Fibroblast of pulmonary artery (primary cell): Measurements from ENCODE around the gene CCNY.

ENCODE experiments used
- DNase-seq: peaks from one replicate; pipeline ENCODE4 v3.0.0-alpha.2; 2010; ENCODE audit warnings: low read depth
- H3K4me3 ChIP-seq: replicated peaks from 2 replicates; pipeline ENCODE4 v1.5.1; 2011; ENCODE audit warnings: low read depth, mild to moderate bottlenecking, control low read depth, low read length, moderate library complexity
- CTCF ChIP-seq: IDR thresholded peaks from 2 replicates; pipeline ENCODE4 v1.5.1; 2011; ENCODE audit warnings: mild to moderate bottlenecking, control low read depth, low read length, inconsistent platforms; ENCODE audit errors: missing control alignments

Gene CCNY

GRCh38 chr10:35428521-35428920 is 92.2 kb downstream of the CCNY start:
- DNase-seq, result no peak
- no peak for TF ChIP-seq CTCF
- no peak overlapping the region for H3K4me3 ChIP-seq

DNA sequence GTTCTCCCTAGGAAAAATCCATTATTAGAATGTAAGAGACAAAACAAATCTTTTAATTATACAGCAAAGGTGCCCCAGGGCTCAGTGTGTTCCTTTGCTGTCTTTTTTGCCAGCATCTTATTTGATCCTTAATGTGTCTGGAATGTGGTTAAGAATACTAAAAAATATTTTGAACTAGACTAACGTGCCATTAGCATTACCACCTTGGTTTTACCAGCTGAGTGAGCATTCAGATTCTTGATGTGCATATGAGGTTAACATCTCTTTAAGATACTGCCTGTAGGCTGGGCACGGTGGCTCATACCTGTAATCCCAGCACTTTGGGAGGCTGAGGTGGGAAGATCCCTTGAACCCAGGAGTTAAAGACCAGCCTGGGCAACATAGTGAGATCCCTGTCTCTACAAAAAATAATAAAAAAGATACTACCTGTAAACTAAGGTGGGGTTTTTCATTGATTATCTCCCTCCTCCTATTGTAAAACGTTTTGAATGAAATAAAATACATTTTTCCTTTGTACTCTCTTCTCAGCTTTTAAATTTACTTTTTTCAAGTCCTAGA is 96.6 kb downstream of the CCNY start:
- TF ChIP-seq CTCF, result no peak
- no peak overlapping the region for H3K4me3 ChIP-seq
- DNase-seq, result no peak

GRCh38 chr10:35433851-35434426 is 97.6 kb downstream of the CCNY start:
- DNase-seq, result peak; percentile 55
- no peak for TF ChIP-seq CTCF
- H3K4me3 ChIP-seq, result no peak overlapping the region

GRCh38 chr10:35434533-35434932 is 98.2 kb downstream of the CCNY start:
- TF ChIP-seq CTCF, result no peak
- DNase-seq, result no peak
- no peak overlapping the region for H3K4me3 ChIP-seq

DNA sequence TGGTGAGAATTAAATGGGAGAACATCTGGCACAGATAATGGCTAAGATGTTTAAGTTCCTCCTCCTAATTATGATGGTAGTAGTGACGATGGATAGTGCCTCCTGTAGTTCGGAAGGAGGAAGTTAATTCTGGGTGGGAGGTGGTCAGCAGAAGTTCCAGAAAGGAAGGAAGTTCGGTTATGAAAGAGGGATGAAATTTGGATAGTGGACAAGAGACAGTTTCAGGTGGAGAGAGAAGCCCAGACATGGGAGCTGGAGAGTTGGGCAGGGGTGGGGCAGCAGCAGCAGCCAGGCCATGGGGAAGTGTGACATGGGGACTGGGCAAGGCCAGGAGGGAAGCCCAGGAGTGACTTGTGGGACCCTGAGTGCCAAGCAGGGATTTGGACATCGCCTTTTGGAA is 99.5 kb downstream of the CCNY start:
- DNase-seq, result no peak
- no peak for TF ChIP-seq CTCF
- no peak overlapping the region for H3K4me3 ChIP-seq

GRCh38 chr10:35437829-35438228 is 101.5 kb downstream of the CCNY start:
- no peak for TF ChIP-seq CTCF
- no peak for DNase-seq
- H3K4me3 ChIP-seq, result no peak overlapping the region
